SK-N-SH treated with all-trans-retinoic acid at 6 μM for 48 hours (cell line): ENCODE results near the gene FNIP2.

Experiments used
- ATAC-seq: fragments of 200-7000 bp; cut with Tn5 transposase; 3 replicates; pipeline ENCODE4 v1.9.1; 2020; ENCODE audit warnings: mild to moderate bottlenecking, moderate library complexity
- BACH2 ChIP-seq: fragments of 250-450 bp; sonication (Bioruptor Pico); IDR thresholded peaks from 2 replicates; pipeline ENCODE4 v1.9.0; 2021; ENCODE audit warnings: mild to moderate bottlenecking, borderline replicate concordance
- CREB5 ChIP-seq: fragments of 250-450 bp; sonication (Bioruptor Pico); IDR thresholded peaks from 2 replicates; pipeline ENCODE4 v1.5.1; 2020; ENCODE audit warnings: low read depth, mild to moderate bottlenecking, moderate library complexity
- CSDC2 ChIP-seq: fragments of 250-450 bp; sonication (Bioruptor Pico); IDR thresholded peaks from 2 replicates; pipeline ENCODE4 v1.5.0; 2020; ENCODE audit warnings: mild to moderate bottlenecking, moderate library complexity
- ESRRG ChIP-seq: fragments of 250-450 bp; sonication (Bioruptor Pico); IDR thresholded peaks from 2 replicates; pipeline ENCODE4 v1.6.1; 2021; ENCODE audit warnings: mild to moderate bottlenecking
- GLIS3 ChIP-seq: fragments of 250-450 bp; sonication (Bioruptor Pico); IDR thresholded peaks from 2 replicates; pipeline ENCODE4 v1.5.0; 2020; ENCODE audit warnings: mild to moderate bottlenecking, moderate library complexity
- ISL1 ChIP-seq: fragments of 250-450 bp; sonication (Bioruptor Pico); IDR thresholded peaks from 2 replicates; pipeline ENCODE4 v2.1.2; 2022; ENCODE audit warnings: mild to moderate bottlenecking, moderate library complexity
- OSR1 ChIP-seq: fragments of 250-450 bp; sonication (Bioruptor Pico); IDR thresholded peaks from 2 replicates; pipeline ENCODE4 v1.8.0; 2022; ENCODE audit warnings: moderate library complexity, mild to moderate bottlenecking, inconsistent platforms
- PATZ1 ChIP-seq: fragments of 250-450 bp; sonication (Bioruptor Pico); IDR thresholded peaks from 2 replicates; pipeline ENCODE4 v1.8.0; 2020; ENCODE audit warnings: mild to moderate bottlenecking, moderate library complexity, borderline replicate concordance
- POU6F1 ChIP-seq: fragments of 250-450 bp; sonication (Bioruptor Pico); IDR thresholded peaks from 2 replicates; pipeline ENCODE4 v1.8.0; 2021; ENCODE audit warnings: low read depth, mild to moderate bottlenecking, moderate library complexity, borderline replicate concordance
- PPARA ChIP-seq: fragments of 250-450 bp; sonication (Bioruptor Pico); IDR thresholded peaks from 2 replicates; pipeline ENCODE4 v1.5.0; 2020; ENCODE audit warnings: mild to moderate bottlenecking, borderline replicate concordance
- RARB ChIP-seq: fragments of 250-450 bp; sonication (Bioruptor Pico); IDR thresholded peaks from 2 replicates; pipeline ENCODE4 v1.8.0; 2021; ENCODE audit warnings: mild to moderate bottlenecking, moderate library complexity
- SNAI2 ChIP-seq: fragments of 250-450 bp; sonication (Bioruptor Pico); IDR thresholded peaks from 2 replicates; pipeline ENCODE4 v1.5.0; 2020; ENCODE audit warnings: mild to moderate bottlenecking, moderate library complexity
- TOX ChIP-seq: fragments of 250-450 bp; sonication (Bioruptor Pico); IDR thresholded peaks from 2 replicates; pipeline ENCODE4 v1.8.0; 2021; ENCODE audit warnings: mild to moderate bottlenecking, moderate library complexity, borderline replicate concordance
- TSHZ2 ChIP-seq: fragments of 250-450 bp; sonication (Bioruptor Pico); IDR thresholded peaks from 2 replicates; pipeline ENCODE4 v1.5.0; 2020; ENCODE audit warnings: mild to moderate bottlenecking, moderate library complexity
- ZC3H10 ChIP-seq: fragments of 250-450 bp; sonication (Bioruptor Pico); IDR thresholded peaks from 2 replicates; pipeline ENCODE4 v1.5.1; 2021; ENCODE audit warnings: mild to moderate bottlenecking, moderate library complexity
- ZFP3 ChIP-seq: fragments of 250-450 bp; sonication (Bioruptor Pico); IDR thresholded peaks from 2 replicates; pipeline ENCODE4 v1.5.0; 2020; ENCODE audit warnings: mild to moderate bottlenecking, moderate library complexity
- ZFP30 ChIP-seq: fragments of 450-650 bp; formaldehyde crosslinking; IDR thresholded peaks from 2 replicates; pipeline ENCODE4 v1.5.0; 2022; ENCODE audit warnings: mild to moderate bottlenecking, moderate library complexity
- ZNF565 ChIP-seq: fragments of 450-650 bp; formaldehyde crosslinking; conservative IDR thresholded peaks from 2 replicates; pipeline ENCODE4 v1.5.0; 2020; ENCODE audit warnings: low read depth, mild to moderate bottlenecking, moderate library complexity
- ZNF70 ChIP-seq: fragments of 450-650 bp; formaldehyde crosslinking; IDR thresholded peaks from 2 replicates; pipeline ENCODE4 v1.5.0; 2020; ENCODE audit warnings: mild to moderate bottlenecking, moderate library complexity
- ZNF8 ChIP-seq: fragments of 450-650 bp; formaldehyde crosslinking; IDR thresholded peaks from 2 replicates; pipeline ENCODE4 v1.5.0; 2020; ENCODE audit warnings: mild to moderate bottlenecking, moderate library complexity

The FNIP2 gene

GRCh38 chr4:158859661-158860060 lies 90.8 kb downstream of the FNIP2 start:
- TF ChIP-seq CSDC2 (no peak), ZC3H10 (no peak), ZFP30 (CRISPR knock-in tag) (no peak), POU6F1 (CRISPR knock-in tag) (no peak), TOX (CRISPR knock-in tag) (no peak), PATZ1 (CRISPR knock-in tag) (no peak), PPARA (CRISPR knock-in tag) (no peak), ZNF8 (CRISPR knock-in tag) (no peak), ZFP3 (CRISPR knock-in tag) (no peak), BACH2 (CRISPR knock-in tag) (no peak), SNAI2 (no peak), ESRRG (no peak), ISL1 (CRISPR knock-in tag) (no peak), GLIS3 (no peak), TSHZ2 (CRISPR knock-in tag) (no peak), RARB (CRISPR knock-in tag) (no peak), CREB5 (CRISPR knock-in tag) (no peak), ZNF70 (CRISPR knock-in tag) (no peak)
- TF ChIP-seq, all 23 proteins: peak for 0
- ATAC-seq = no peak

GRCh38 chr4:158860856-158861255 lies 92.0 kb downstream of the FNIP2 start:
- no peak for ATAC-seq

More at GRCh38 chr4:158860856-158861255, 92.0 kb downstream of the FNIP2 start:
- TF ChIP-seq ZC3H10 (no peak), CSDC2 (no peak), ISL1 (CRISPR knock-in tag) (no peak), SNAI2 (no peak), OSR1 (CRISPR knock-in tag) (no peak), ZNF8 (CRISPR knock-in tag) (no peak), PATZ1 (CRISPR knock-in tag) (no peak), PPARA (CRISPR knock-in tag) (no peak), GLIS3 (no peak), ESRRG (no peak), ZNF70 (CRISPR knock-in tag) (no peak), POU6F1 (CRISPR knock-in tag) (no peak), RARB (CRISPR knock-in tag) (no peak), ZNF565 (CRISPR knock-in tag) (no peak)
- TF ChIP-seq, all 23 proteins: peak for 0
